ENCODE results near the gene CACNA2D3.

The CACNA2D3 gene

DNA sequence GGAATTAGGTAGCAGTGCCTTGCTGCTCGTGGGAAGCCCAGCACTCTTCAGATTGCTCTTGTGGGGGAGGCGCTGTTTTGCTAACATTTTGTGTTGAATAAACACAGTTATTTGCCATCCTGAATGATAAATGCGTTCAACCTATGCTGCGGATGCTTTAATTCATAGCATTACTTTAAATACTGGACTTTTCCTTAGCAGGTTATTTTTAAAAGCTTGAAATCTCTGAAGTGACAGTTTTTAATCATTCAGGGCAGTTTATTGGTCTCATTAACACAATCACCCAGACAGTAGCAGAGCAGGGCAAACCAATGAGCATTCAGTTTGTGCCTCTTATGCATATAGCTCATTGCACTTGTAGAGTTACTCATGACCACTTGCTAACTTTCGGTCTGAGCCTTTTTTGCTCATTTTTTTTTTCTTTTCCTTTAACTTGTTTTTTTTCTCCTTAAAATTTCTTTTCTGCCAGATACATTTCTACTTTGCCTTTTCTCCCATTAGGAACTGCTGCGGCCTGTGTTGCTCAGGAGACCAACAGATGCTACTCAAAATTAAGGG lies 5.2 kb downstream of the CACNA2D3 start:
- no peak for DNase-seq

DNA sequence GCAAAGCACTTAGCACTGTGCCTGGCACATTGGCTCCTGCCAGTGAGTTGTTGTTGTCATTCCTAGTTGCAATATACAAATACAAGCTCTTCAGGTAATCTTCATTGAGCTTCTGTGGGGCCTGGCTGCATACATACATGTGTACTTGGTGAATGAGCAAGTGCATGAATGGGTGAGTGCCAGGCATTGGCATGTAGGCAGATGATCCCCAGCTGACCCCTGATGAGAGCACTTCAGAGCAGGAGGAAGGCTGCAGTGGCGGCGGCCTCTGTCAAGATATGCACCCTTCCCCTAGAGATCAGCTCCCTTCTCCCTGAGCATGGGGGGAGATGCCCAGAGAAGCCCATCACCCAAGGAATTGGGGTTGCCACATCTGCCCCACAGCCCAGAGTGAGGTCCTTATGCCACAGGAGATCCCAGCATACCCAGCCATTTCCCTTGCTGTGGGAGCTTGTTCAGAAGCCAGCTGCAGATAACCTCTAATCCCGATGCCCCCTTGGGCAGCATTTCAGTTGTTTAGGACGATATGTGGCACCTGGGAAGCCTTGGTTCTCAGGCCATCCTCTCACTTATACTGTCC lies 8.8 kb downstream of the CACNA2D3 start:
- DNase-seq, result no peak

DNA sequence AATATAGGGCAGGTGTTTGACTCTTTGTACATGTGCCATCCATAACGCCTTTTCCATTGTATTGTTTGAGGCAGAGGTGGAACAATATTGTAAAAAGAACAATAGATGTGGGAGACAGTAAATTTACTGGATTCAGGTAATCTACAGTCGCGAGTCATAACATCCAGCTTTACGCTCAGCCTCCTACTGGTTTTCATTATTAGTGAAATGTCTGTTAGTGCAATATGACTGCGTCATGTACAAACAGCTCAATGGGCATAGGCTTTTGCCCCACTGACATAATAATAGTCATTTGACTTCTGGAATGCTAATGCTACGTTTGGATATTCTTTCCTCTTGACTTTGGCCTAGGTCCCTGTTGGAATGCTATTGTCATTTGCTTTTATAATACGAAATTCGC lies 9.5 kb downstream of the CACNA2D3 start:
- no peak for DNase-seq

DNA sequence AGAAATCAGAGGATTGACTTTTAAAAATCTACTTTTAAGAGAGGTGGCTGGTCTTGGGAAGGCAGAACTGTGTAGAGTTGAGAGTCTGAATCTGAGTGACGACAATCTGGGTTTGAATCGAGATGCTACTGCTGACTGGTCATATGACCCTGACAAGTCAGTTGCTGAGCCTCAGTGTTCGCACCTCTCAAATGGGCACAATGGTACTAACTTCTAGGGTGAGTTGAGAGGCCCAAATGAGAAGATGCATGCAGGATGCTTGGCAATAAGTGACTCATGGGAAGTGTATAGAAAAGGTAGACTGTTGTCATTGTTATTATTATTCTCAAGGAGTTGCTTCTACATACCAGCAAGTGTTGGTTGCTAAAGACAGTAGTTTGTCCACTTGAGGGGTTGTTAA lies 10.3 kb downstream of the CACNA2D3 start:
- DNase-seq, result no peak

DNA sequence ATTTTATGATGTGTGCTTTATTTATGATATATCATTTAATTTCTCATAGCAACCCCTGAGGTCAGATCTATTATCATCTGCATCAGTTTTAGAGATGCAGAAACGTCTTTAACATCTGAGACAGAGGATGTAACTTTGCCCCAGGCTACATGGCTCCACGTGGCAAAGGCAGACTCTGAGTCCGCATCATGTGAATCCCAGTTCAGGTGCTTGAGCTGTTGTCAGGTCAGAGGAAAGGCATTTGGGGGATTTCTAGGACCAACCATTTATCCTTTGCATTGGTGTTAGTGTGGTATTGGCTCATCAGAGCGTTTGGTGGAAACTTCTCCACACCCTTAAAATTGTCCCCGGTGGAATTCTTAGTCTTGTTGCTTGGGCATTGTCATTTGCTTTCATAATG lies 10.8 kb downstream of the CACNA2D3 start:
- no peak for DNase-seq

DNA sequence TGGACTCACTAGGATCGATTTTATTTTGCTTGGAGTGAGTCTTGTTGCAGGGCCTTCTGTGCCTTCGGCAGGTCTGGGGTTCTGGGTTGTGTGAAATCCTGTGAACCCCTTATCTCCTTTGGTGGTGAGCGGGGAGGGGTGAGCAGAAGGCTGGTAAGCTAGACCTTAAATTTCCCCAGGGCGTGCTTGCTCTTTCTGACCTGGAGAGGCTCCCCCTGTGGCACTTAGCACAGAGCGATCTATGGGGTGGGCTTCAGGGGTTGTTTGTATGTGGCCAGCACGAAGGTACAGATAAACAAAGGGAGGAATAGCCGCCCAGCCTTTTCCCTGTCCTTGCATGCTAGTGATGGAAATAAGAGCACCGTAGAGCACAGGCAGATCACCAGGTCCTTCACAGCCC lies 11.8 kb downstream of the CACNA2D3 start:
- DNase-seq, result no peak

DNA sequence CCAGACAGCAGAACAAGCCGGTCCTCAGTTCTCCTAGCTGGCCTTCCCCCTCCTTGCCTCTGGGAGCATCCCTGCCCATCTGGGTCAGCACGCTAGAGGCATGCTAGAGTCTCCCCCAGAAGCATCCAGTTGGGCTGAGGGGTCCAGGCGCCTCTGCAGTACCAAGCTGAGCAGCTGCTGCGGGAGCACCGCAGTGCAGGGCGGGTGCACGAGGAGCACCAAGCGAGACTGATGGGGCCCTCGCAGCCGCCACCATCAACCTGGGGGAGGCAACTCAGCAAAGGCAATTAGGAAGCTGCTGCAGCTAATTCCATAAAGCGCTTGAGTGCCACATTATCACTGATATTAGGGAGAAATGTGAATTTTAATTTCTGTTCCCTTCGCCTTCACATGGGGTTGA lies 12.4 kb downstream of the CACNA2D3 start:
- DNase-seq, result no peak

DNA sequence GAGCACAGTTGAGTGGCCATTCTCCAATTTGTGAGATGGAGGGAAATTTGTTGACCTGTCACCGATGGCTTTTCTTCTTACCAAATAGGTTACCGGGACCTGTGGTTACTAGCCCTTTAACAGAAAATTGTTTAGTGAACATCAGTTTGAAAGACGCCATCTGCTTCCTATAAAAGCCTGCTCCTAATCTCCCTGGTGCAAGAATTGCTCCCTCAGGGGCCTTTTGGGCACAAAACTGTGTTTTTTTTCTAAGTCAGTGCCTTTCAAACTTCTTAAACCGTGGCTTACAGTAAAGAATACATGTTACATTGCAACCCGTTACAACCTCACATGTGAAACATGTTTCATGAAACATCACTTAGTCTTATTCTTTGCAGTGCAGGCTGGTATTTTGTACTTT lies 15.0 kb downstream of the CACNA2D3 start:
- DNase-seq, result no peak

DNA sequence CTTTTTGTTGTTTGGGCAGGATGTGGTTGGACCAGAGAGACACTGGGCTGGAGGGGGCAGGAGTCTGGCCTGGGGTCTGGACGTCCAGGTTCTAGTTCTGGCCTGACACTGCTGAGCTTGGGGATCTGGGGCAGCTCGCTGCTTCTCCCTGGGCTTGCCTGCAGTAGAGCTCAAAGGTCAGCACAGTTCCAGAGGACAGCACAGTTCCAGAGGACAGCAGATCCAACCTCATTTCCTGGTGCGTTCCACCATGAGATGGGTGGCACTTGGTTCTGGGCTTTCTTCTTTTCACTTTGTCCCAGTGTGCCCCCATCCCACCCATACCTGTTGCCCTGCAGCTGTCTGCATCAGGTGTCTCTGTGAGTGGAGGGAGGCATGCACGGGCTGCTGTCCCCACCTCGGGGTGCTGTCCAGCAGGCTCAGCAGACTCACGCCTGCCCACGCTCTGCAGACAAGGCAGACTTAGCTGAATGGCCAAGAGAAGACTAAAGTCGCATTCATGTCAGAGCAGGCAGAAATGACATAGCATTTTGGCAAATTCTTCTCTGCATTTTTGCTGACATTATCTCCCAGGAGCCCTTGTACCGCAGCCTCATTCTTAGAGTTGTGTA lies 16.7 kb downstream of the CACNA2D3 start:
- no peak for DNase-seq

DNA sequence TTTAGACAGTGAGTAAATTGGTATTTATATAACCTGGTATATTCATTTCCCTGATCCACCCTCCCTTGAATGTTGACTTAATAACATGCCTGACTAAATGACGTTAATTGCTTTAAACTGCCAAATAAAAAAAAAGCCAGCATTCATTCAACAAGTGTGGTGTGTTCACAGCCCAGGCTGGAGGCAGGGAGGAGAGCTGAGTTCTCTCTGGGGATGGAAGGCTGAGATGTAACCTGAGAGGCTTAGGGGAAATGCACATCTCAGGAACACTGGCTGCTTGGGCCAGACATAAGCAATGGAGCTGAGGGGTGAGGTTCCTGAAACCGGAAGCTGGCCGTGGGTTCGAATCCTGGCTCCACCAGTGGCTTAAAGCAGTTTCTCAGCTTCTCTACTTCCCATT lies 17.3 kb downstream of the CACNA2D3 start:
- DNase-seq, result peak; percentile 11

DNA sequence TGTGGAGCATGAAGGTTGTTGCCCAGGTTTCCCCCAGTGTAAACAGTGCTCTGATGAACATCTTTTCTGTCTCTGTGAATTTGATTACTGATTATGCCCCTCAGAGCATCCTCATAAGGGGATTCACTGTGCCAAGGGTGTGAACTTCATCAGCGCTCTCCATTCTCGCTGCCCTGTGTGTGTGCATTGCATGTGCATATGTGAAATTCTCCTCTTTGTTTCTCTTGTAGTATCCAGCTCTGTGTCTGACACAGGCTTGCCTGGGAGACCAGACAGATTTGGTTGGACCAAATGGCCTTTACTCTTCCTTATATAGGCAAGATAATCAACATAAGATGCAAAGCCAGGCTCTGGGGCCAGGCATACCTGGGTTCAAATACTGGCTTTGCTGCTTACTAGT lies 21.9 kb downstream of the CACNA2D3 start:
- no peak for DNase-seq

DNA sequence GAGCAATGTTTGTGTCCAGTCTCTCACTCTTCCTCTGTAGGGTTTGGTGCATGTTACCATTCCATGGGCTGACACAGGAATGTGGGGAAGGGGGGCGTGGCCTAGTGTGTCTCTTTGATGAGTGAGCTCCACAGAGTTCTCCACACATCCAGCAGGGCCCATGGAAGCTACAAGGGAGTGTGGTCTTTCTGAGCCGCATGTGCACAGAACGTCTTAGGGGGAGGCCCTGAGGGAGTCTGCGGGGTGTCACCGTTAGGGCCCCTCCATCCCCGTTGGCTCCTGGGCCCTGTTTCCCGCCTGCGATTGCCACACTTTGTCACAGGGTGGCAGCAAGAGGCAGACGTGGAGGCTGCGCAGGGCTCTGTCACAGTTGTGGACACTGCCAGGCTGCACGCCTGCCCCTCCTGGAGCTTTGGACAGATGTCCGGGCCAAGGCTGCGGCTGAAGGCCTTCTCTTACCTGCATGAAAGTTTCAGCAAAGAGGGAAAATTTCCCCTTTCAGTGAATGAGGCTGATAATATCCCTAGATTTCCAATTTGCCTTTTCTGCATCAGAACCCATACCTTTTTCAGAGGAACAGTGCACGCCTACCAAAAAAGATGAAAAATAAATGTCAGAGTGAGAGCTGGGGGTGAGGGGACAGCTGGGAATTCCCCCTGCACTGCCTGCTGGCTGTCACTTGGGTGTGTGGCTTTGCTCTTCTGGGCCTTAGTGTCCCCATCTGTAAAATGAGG lies 24.3 kb downstream of the CACNA2D3 start:
- DNase-seq, result peak; percentile 56

DNA sequence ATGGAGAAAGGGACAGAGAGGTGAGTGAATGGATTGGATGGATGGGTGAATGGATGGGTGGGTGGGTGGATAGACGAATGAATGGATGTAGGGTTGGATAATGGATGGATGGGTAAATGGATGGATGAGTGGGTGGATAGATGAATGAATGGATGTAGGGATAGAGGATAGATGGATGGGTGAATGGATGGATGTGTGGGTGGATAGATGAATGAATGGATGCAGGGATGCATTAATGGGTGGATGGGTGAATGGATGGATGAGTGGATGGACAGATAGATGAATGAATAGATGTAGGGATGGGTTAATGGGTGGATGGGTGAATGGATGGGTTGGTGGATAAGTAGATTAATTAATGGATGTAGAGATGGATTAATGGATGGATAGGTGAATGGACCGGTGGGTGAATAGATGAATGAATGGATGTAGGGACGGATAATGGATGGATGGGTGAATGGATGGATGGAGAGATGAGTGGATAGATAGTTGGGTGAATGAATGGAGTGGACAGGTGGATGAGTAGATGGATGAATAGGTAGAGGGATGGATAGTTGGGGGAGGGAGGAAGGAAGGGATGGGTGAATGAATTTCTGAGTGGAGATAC lies 28.6 kb downstream of the CACNA2D3 start:
- no peak for DNase-seq

DNA sequence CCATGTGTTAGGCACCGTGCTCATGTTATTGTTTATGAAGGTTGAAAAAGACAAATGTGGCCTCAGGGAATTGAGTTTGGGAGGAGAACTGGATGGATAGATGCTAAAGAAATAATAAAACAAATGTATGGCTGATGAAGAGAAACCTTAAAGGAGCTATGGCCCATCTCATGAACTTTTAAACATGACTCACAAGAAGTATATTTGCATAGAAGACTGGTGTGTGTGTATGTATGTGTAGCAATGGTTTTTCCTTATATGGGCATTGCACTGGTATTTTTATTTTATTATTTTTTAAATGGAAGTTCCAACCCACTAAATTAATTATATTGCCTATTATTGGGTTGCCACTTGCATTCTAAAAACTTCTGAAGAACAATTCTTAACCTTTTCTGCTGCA lies 31.1 kb downstream of the CACNA2D3 start:
- no peak for DNase-seq

DNA sequence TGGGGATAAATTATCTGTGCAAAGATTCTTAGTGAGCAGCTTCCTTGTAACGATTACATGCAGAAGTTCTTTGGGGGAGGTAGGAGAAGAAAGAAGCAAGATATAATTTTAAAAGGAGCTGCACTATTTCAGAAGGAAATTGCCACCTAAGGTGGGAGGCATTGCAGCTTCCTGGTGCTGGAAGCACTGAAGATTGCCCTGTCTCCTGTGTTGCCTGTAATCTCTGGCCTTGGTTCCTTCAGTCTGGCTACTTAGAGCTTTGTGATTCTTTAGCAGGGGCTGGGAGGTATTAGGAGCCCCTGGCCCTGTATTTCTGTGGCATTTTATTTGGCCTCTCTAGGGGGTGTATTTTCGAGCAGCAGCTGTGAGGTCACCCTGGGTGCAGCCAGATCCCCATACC lies 35.5 kb downstream of the CACNA2D3 start:
- DNase-seq, result no peak

DNA sequence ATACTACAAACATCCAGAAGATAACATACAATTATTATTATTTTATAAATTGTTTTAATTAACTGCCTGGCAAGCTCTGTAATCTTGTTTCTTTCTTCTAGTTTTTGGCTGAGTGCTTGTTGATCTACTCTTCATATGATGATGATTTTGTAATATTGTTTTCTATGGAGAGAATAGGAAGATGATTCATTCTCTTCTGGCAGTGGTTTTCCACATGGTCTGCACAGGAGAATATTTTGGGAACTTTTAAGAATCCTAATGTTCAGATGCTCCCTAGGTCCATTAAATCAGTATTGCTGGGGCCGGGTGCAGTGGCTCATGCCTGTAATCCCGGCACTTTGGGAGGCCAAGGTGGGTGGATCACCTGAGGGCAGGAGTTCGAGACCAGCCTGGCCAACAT lies 37.6 kb downstream of the CACNA2D3 start:
- no peak for DNase-seq

DNA sequence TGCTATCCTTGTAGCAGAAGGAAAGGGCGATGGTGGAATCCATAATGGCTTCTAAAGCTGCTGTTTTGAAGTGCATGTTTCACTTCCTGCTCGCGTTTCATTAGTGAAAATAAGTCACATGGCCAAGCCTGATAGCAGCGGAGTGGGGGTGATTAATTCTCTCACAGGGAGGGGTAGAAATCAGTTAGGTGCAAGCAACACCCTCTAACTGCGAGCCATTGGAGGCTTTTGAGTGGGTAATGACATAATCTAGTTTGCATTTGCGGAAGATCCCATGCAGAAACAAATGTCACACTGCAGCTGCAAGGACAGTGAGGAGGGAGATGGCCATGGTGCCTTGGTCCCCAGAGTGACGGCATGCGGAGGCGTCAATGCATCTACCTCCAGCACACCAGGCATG lies 41.1 kb downstream of the CACNA2D3 start:
- DNase-seq, result no peak

DNA sequence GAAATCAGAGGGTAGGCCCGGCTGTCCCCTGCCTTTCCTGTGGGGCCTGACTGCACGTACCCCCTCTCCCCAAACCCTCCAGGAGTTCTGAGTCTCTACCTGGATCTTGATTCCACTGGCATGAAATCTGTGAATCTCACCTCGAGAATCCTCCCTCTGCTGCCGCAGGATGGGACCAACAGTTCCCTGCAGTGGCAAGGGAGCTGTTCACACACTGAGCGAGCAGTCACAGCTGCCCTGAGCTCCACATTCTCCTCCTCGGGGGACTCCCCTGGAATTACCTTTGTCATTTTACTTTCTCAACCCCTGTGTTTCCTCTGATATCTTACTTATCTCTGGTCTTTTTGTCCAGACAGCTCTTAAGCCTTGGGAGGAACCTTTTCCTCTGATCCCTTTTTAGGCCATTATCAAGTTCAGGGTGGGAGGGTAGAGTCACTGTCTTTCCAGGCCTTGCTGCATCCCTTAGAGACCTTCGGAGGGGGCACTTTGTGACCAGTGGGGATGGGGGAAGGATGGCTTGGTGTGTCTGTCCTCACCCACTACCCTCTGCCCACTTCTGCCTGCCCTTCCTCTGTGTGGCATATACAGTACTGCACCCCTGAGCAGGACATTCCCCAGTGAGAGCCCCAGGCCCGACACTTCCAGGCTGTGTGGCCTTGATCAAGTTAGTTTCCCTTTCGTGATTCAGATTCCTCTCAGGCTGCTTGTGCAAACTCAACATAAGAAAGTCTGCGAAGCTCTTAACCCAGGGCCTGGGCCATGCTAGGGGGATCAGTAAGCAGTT lies 42.0 kb downstream of the CACNA2D3 start:
- no peak for DNase-seq

DNA sequence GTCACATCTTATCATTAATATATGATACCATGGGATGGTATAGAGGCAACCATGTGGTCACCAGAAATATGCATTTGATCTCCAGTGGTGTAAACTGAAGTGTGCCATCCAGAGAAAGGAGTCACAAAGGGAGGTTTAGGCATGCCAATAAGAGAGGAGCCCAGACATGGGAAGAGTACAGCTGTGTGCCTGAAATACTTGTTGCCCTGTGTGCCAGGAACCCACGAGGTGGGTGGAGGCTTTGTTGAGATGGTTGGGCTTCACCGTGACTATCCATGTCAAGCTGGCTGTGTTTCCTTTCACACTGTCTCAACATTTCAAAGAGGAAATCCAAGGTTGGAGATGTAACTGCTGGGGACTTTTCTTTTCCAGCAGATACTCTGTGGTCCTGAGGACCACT lies 43.5 kb downstream of the CACNA2D3 start:
- DNase-seq, result no peak

DNA sequence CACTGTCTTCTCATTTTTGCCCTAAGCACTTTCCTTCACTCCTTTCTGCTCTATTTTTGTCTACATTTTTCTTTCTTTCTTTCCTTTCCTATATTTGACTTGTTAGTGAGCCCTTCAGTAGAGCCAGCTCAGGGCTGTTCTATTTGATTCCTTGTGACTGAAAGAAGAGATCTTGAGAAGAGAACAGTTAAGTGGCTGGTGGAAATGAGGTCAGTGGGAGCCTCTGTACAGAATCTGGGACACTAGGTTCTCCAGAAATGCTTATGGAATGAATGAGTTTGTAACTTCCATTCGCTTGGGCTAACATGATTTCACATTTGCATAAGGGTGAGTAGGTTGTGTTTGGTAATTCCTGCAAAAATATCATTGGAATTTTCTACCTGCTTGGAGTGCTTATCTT lies 45.6 kb downstream of the CACNA2D3 start:
- no peak for DNase-seq

DNA sequence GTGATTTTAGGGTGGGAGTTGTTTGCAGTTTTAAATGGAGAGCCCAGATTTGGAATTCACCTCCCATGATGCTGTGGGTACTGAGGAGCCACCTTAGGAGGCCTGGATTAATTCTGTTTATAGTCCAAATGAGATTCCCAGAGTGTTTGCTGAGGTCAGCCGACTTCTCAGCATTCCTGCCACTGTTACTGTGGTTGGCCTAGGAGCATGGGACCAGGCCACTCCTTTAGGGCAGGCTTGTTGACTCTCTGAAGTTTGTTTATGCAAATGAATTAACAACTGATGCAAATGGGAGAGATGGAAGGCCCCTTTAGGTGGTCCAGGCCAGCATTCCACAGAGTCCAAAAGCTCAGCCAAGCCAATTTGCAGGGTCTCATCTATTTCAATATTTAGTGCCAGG lies 46.1 kb downstream of the CACNA2D3 start:
- DNase-seq, result no peak

DNA sequence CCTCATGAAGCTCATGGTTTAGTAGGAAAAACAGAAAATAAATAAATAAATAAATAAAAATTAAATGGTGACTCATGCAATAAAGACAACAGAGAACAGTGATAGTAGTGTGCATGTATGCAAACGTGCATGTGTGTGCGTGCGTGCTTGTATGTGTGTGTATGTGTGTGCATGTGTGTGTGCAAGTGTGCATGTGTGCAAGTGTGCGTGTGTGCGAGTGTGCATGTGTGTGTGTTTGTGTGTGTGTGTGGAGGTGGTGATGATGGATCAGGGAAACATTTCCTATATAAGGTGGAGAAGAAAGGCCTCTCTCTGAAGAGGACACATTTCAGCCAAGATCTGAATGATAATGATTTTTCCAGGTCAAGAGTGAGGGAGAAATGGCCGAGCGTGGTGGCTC lies 47.2 kb downstream of the CACNA2D3 start:
- no peak for DNase-seq

DNA sequence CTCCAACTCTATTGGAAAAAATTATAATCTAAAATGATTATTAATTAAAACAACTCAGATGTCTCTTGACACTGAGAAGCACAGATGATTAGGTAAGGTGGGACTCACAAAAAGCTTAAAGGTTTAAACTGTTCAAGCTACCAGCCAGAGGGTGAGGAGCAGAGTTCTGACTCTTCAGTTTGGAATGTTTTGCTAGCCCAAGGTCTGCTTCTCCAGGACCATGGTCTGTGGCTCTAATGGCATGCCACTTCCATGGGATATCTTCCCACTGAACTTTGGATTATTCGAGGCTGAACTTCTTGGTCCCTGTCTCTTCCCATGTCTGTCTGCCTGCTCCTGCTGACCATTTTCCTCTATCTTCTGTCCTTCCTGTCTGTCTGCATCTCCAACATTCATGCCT lies 49.2 kb downstream of the CACNA2D3 start:
- no peak for DNase-seq
